GM15510 (cell line): ENCODE measurements around the gene VPS33A.

Experiments used
- POLR2A ChIP-seq: IDR thresholded peaks from 3 replicates; pipeline ENCODE4 v1.6.1; 2011; ENCODE audit warnings: borderline replicate concordance; ENCODE audit not compliant: insufficient read length; ENCODE audit errors: extremely low read depth

The VPS33A gene

GRCh38 chr12:122199484-122200355 lies 66.6 kb downstream of the VPS33A start:
- no peak for TF ChIP-seq POLR2A

GRCh38 chr12:122197612-122197966 lies 68.7 kb downstream of the VPS33A start:
- TF ChIP-seq POLR2A = no peak

- no peak for TF ChIP-seq POLR2A
Measured at GRCh38 chr12:122195405-122195804, 70.9 kb downstream of the VPS33A start.

- no peak for TF ChIP-seq POLR2A
Measured at GRCh38 chr12:122194804-122195203, 71.5 kb downstream of the VPS33A start.

- TF ChIP-seq POLR2A = no peak
Measured at GRCh38 chr12:122192441-122192840, 73.9 kb downstream of the VPS33A start.

- no peak for TF ChIP-seq POLR2A
Measured at GRCh38 chr12:122190842-122191668, 75.2 kb downstream of the VPS33A start.

GRCh38 chr12:122189626-122190475 lies 76.4 kb downstream of the VPS33A start:
- no peak for TF ChIP-seq POLR2A

GRCh38 chr12:122187466-122187865 lies 78.8 kb downstream of the VPS33A start:
- TF ChIP-seq POLR2A = no peak

GRCh38 chr12:122185494-122186082 lies 80.7 kb downstream of the VPS33A start:
- no peak for TF ChIP-seq POLR2A

- no peak for TF ChIP-seq POLR2A
Measured at GRCh38 chr12:122185079-122185478, 81.2 kb downstream of the VPS33A start.

GRCh38 chr12:122184517-122184916 lies 81.8 kb downstream of the VPS33A start:
- TF ChIP-seq POLR2A = no peak

GRCh38 chr12:122183588-122183940 lies 82.7 kb downstream of the VPS33A start:
- no peak for TF ChIP-seq POLR2A

GRCh38 chr12:122182887-122183587 lies 83.3 kb downstream of the VPS33A start, which contains the start of gene LRRC43:
Gene LRRC43 (plus strand): TSS chr12:122183123. CDS start chr12:122183145, 22 bp downstream.
- TF ChIP-seq POLR2A = no peak
